HTERT RPE-1 (cell line): ENCODE measurements around the gene RABL6.

Experiments used
- in situ Hi-C: fragments of 300-500 bp; cut with MboI; formaldehyde crosslinking; loops from 4 replicates; pipeline ENCODE4 v1.14.3; 2020; ENCODE audit warnings: low sequenced_read_pairs

The RABL6 gene

DNA sequence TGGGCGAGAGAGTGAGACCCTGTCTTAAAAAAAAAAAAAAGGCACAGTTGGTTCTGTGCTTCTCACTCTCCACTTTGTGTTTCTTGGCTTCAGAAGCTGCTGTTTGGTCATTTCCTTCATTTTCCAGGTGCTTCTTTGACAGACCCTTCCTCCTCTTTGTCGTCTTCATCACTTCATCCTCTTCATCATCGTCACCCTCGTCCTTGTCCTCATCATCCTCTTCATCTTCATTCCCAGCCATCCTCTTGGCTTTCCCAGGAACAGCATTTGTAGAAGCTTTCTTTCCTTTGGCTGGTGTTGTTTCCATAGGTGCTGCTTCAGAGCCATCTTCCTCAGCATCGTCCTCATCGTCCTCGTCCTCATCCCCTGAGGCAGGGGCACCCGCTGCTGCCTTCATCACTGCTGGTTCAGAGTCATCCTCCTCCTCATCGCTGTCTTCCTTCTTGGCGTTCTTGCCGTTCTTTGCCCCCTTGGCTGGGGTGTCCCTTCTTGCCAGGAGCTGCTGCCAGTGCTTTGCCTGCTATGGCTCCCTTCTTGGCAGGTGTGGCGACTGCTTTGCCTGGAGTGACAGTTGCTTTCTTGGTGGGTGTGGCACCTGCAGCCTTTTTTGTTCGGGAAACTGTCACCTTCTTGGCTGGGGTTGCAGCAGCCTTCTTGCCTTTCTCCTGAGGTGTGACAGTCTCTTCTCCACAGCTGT is 7.1 kb downstream of the RABL6 start:
- in situ Hi-C loops: no loop called here

DNA sequence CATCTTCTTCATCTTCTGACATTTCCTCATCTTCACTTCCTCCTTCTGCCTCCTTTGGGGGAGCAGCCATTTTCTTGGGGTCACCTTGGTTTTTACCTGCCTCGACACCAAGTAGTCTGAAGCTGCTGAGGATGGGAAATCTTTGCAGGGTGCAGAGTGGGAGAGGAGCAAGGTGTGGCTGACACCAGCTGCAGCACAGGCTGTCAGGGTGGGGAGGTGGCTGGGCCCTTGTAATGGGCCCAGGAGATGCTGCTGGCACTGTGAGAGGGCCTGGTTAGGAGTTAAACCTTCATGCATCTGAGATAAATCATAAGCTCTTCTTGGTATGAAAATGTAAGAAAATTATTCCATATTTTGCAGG is 7.7 kb downstream of the RABL6 start:
- in situ Hi-C loops: no loop called here

DNA sequence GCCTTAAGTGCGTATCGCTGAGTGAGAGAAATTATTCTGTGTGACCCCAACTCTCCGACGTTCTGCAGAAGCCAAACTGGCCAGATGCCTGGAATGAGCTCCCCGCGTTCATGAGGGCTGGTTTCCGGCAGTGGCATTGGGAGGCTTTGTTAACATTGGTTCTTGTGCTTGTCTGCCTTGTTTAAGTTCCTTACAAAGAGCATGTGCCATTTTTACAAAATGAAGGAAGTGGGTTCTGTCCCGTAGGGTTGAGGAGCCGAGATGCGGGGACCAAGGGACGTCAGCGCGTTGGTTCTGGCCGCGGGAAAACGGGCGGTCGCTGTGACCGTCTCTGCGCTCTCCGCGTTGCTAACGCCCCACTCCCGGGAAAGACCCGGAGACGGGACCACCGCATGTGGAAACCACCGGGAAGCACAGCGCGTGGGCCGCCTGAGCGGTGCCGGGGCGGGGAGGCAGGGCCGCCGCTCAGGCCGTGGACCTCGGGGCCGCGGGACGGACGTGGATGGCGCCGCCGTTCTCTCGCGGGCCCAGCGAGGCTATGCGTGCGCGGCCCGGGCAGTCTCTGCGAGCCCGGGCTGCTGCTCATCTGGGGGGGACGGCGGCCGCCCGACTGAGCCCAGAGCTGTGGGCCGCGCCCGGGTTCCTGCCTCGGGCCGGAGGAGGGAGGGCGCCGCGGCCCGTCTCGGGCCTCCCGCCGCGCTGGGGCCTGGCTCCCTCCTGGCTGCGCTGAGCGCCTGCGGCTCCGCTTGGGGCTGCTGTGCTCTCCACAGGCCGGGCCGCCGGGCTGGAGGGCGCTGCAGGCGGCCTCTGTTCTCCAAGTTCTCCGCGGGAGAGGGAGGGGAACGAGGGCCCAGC is 13.4 kb downstream of the RABL6 start:
- in situ Hi-C loops: no loop called here

DNA sequence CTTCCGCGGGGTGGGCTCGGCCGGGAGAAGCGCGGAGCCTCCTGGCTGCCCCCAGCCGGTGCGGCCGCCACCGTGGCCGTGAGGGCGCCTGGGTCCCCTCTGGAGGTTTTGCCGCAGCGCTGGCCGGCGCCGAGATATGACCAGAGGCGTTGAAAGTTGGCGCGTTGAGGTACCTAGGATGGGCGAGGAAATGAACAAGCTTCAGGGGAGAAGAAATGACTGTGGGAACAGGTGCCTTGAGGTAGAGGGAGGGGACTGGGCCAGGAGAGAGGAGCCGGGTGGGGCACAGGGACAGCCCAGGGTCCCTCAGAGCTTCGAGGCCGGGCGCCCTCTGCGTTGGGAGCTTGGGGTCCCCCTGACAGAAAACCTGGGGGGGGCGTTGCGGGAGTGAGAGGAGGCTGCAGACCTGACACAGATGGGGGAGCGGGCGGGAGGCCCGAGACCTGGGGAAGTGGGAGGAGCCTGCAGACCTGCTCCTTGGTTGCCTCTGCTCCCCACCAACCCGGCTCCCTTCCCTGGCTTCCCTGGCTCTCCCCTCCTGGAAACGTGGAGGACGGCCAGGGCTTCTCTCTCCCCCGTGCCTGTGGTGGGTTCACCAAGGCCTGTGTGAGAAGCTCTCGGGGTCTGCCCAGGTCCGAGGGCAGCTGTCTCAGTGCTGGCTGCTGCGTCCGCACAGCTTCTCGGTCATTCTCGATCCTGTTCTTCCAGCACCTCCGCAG is 14.2 kb downstream of the RABL6 start:
- in situ Hi-C loops: no loop called here

DNA sequence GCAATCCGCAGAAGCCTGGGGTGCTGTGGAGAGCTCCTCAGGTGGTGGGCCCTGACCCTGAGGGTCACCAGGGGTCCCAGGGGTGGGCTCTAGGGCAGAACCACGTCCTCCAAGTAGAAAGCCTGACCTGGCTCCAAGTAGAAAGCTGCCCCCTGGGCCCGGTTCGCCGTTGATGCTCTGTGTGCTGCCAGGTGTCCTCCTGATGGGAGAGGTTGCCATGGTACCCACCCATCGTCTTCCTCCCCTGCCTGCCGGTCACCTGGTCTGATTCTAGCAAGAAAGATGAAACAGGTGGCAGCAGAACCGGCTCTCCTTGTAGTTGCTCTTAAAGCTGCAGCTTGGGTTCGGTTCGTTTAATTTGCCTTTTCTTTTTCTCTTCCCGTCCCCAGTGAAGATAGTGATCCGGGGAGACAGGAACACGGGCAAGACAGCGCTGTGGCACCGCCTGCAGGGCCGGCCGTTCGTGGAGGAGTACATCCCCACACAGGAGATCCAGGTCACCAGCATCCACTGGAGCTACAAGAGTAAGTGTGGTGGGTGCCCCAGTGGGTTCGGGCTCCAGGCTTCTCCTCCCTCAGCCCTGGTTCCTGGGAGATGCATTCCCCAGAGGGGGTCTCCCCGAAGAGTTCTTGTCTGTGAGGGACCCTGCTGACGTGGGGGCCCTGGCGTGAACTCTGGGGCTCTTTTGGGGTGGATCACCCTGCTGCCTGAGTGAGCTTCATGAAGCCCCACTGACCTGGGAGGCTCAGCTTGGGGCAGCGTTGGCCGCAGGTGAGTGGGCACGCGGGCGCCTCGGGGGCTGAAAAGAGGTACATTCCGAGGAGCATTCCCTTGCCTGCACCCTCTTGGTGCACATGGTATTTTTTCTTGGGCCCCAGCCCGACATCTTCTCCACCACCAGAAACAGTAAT is 15.6 kb downstream of the RABL6 start:
- in situ Hi-C loops: no loop called here

DNA sequence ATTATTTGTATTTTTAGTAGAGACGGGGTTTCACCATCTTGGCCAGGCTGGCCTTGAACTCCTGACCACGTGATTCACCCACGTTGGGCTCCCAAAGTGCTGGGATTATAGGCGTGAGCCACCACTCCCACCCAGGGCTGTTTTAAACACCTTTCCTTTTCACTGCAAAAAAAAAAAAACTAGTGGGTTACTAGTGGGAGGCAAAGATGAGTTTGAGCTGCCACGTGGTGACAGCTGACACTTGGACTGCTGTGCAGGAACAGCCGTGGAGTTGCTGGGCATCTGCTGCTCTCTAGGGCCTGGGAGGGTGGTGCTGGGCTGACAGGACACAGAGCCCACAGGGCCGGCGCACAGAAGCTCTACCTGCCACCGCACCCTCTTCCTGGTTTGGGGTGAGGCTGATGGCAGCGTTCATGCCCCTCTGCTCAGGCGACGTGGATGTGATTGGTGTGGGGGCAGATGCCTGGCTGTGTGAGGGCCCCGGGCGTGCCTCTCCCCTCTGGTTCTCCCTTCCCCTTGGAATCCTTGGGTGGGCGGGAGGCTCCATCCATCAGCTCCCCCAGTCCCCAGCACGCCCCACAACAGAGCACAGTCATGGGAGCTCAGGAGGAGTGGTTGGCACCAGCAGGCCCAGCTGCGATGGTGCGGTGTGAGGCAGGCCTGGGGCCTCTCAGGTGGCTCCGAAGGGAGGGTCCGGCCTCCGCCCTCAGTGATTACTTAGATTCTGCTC is 16.9 kb downstream of the RABL6 start:
- in situ Hi-C loops: no loop called here

DNA sequence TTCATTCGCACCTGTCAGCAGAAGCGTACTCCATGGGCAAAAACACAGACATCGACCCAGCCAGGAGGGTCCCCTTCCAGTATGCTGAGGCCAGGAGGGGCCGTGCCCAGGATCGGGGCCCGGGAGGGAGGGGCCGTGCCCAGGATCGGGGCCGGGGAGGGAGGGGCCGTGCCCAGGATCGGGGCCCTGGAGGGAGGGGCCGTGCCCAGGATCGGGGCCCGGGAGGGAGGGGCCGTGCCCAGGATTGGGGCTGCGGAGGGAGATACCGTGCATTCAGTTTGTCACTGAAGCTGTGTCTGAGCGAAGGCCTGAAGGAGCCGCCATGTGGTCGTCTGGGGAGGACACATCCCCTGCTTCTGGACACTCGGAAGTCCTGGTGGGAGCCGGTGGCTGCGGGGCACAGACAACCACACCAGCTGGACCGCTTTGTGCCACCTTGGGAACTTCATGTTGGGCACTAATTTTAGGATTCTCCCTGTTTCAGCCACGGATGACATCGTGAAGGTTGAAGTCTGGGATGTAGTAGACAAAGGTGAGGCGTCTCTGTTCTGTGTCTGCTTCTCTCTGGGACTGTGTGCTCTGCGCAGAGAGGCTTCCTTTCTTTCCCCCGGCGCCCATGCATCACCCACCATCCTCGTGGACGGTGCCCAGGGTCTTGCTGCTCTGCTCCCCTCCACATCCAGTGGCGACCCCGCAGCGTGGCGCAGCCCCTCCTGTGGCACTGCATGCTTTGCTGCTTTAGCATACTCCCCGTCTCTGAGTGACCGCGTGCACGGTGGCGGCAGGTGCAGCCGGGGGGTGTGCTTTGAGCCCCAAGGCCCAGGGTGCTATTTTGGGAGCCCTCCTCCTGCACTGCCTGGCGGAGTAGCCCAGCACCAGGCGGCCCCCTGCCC is 17.8 kb downstream of the RABL6 start:
- in situ Hi-C loops: no loop called here

DNA sequence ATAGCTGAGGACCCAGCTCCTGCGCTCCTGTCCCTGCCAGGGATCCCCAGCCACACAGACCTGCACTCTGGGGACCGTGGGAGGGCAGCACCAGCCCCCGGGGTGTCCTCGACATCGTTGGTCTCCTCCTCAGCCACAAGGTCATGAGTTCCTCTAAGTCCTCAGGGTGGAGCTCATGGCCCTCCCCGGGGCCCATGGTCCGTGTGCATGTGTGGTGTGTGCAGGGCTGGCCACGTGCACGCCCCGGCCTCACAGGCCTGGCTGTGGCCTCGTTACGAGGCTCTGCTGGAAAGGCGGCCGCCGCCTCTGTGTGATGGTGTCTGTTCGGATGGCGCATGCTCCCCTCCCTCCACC is 18.4 kb downstream of the RABL6 start:
- in situ Hi-C loops: no loop called here

DNA sequence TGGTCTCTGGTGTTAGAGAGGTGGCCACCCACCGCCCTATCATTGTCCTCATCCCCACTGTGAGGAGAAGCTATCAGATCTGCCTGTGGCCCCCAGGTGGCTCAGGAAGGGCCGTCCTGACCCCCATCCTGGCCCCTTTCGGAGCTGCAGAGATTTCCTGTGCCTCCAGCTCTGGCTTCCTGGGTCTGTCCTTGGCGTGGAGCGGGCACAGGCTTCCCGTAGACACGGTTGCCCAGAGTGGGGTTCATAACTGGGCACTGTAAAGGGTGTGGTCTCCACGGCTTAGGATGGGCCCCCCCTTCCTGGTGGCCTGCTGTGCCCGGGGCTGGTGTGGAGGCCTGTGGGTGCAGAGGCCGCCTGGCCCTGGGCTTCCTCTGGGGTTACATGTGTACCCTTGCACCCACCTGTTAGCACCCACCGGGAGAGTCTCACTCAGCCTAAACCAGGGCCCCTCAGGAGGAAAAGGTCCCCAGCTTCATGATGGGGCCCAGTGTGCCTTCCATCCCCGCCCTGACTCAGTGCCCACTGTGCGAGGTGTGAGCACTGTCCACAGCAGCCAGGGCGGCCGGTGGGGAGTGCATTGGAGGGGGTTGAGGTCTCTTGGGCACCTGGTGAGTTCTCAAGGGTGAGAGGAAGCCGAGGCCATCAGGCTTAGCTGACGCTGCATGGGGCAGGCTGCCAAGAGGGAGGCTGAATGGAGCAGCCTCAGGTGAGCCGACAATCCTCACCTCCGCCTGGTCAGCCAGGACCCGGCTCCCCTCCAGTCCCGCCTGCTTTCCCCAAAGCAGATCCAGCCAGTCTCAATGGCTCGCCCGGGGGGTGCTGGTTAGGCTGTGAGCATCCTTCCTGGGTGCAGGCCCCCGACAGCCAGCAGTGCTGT is 19.2 kb downstream of the RABL6 start:
- in situ Hi-C loops: no loop called here

DNA sequence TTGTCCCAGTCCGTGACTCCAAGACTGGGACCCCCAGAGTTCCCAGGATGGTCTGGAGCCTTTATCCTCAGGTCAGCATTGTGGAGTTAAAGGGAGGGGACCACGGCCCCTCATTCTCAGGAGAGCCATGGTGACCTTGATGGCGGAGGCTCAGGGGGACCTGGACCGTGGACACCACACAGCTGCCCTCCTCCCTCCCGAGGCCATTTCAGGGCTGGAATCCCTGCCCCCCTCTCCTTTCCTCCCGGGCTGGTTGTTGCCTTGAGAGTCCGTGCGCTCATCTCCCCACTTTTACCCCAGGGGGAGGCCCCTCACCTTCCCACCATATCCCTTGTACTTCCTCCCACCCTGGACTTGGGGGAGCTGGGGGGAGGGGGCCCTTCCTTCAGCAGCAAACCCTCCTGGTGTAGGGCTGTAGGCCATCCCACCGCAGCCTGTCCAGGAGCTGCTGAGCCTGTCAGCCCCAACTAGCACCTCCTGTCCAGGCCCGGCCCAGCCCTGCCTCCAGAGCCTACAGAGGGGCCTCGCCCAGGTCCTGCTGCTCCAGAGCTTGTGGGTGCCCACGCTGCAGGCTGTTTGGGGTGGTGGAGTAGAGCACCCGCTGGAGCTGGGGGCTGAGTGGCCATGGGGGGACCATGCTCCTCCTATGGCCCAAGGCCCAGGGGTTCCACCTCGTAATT is 20.2 kb downstream of the RABL6 start:
- in situ Hi-C loops: no loop called here

DNA sequence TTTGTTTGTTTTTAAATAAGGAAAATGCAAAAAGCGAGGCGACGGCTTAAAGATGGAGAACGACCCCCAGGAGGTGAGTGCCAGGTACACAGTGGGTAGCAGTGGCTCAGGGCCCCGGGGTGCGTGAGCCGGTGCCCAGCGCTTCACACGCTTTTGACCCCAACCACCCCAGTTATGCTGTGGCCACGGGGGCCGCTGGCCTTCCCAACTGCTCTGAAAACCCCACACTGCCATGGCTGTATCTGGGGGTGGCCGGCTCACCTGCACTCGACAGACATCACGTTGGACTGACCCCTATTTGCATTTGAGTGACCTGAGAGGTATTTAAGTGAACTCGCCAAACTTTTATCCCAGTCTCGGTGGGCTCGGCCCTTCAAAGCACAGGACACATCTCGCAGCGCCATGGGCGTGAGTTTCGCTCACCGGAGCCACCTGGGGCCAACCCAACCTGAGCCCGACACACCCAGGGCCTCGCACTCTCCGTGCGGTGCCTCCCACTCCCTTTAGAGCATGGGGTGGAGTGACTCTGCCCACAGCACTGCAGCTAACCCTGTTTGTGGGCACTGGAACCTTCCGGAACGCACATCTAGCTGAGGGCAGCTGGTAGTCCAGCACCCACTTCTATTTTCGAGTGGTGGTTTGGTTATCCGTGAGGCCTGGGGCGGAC is 20.9 kb downstream of the RABL6 start:
- in situ Hi-C loops: no loop called here

DNA sequence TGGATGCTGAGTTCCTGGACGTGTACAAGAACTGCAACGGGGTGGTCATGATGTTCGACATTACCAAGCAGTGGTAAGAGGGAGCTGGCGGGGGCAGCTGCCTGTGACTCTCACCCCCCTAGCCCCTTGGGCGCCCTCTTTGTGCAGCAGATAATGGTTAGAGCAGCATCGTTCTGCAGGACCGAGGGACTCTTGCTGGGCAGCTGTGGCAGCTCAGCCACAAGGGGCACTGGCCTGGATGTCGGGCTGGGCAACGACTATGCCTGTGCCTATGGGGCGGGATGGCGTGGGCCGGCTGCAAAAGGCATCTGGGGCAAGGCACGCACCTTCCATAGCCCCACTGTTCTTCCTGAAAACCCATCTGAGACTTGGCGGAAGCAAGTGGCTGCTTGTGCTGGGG is 21.7 kb downstream of the RABL6 start:
- in situ Hi-C loops: no loop called here

DNA sequence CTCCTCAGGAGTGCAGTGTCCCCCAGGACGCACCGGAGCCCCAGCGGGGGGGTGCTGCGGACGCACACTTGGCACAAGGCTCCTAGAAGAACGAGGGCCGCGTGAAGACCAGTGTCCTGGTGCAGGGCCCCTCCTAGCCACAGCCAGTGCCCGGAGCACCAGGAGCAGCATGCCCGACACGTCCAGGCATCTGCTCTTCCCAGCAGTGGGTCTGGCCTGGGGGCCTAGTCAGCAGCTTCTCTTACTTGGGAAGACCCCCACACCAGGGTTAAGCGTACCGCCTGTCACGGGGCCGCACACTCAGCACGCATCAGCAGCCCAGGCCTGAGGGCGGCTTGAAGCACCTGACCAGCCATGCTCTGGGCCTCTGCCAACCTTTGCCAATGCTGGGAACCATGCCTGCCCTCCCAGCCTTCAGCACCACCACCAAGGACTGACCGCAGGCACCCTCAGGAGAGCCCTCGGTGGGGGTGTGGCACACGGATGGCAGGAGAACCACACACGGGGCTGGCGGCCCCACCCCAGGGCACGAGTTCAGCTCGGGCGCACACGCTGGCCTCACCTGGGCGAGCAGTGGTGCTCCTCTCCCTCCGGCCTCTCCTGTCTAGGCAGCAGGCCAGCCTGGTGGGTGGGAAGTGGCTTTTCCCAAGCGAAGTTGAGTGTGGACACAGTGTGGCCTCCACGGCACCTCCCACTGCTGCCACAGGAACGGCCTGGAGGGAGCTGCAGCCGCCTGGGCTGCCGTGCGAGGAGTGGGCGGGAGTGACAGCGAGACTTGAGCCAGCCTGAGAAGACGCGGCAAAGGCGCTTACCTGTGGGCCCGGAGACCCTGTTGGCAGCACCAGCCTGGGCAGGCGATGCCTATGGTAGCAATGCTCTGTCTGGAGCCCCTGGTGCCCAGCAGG is 22.5 kb downstream of the RABL6 start:
- in situ Hi-C loops: no loop called here

DNA sequence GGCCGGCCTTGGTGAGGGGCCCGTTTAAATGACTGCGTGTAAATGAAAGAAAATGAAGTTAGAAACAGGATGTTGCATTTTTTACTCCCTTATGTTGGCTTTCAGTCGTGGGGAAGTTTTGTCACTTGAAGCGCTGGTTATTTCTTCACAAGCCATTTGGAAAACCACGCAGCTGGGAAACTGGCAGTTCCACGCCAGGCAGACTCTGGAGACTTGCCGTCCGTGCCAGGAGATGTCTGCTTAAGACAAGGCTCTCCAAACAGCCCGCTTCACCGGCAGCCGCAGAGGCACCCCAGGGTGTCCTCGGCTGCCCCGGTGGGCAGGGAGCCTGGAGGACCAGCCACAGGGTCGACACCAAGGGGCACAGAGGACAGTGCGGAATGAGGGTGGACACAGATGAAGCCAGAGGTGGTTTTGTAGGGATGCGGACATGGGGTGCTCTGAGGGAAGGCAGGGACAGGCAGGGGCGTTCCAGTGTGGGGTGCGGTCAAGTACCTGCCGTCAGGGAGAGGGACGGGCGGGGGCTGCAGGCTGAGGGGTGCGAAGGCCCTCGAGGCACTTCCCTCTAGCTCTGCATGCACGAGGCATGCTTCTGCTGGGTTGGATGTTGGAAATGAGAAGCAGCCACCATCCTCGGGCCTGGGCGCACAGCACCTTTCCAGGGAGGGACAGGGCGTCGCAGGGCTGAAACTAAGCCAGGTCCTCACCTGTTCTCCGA is 23.4 kb downstream of the RABL6 start:
- in situ Hi-C loops: no loop called here

DNA sequence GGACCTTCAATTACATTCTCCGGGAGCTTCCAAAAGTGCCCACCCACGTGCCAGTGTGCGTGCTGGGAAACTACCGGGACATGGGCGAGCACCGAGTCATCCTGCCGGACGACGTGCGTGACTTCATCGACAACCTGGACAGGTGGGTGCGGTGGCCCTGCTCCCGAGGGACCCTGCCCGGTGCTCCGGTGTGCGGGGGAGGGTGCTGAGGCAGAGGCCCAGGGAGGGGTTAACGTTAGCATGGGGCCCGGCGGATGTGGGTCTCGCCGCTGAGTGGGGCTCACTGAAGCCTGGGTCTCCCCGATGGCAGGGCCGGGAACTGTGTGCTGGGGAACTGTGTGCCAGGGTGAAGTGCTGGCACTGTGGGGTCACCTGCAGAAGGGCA is 24.0 kb downstream of the RABL6 start:
- in situ Hi-C loops: no loop called here

DNA sequence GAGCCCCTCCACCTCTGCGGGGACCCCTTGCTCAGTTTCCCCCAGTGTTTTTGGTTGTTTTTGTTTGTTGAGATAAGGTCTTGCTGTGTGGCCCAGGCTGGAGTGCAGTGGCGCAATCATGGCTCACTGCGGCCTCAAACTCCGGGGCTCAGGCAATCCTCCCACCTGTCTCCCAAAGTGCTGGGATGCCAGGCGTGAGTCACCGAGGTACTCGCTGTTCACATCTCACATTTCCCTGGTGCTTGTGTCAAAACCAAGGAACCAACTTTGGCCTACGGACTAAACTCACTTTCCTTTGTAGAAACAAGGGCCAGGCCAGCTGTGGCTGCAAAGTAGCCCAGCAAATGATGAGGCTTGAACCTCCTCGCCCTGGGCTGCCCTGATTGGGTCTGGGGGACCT is 24.8 kb downstream of the RABL6 start:
- in situ Hi-C loops: no loop called here
